Stimulated activated CD8-positive, alpha-beta memory T cell treated with anti-CD3 and anti-CD28 coated beads, Interleukin-4, amount 100 ng/mL, for 4 hours (primary cell): ENCODE measurements around the gene FGF14.

ENCODE experiments used
- DNase-seq, 2 donors: peaks; one replicate each; pipeline ENCODE4 v3.0.0-alpha.2; 2020; ENCODE audit warnings: low read depth in 2 of 2, low spot score in 1 of 2

Gene FGF14

GRCh38 chr13:101739382-101740178, 662.3 kb downstream of the FGF14 start:
- no peak for DNase-seq

GRCh38 chr13:101738336-101738735, 663.5 kb downstream of the FGF14 start:
- DNase-seq: no peak

- DNase-seq: no peak
Measured at GRCh38 chr13:101736566-101736965, 665.3 kb downstream of the FGF14 start.

- DNase-seq: no peak
Measured at GRCh38 chr13:101730420-101731000, 671.3 kb downstream of the FGF14 start.

- no peak for DNase-seq
Measured at GRCh38 chr13:101728615-101729014, 673.2 kb downstream of the FGF14 start.

- no peak for DNase-seq
Measured at GRCh38 chr13:101728021-101728420, 673.8 kb downstream of the FGF14 start.

GRCh38 chr13:101727118-101727517, 674.7 kb downstream of the FGF14 start:
- no peak for DNase-seq

GRCh38 chr13:101726681-101727080, 675.2 kb downstream of the FGF14 start:
- DNase-seq: no peak

GRCh38 chr13:101718496-101718895, 683.4 kb downstream of the FGF14 start:
- no peak for DNase-seq

GRCh38 chr13:101717353-101717752, 684.5 kb downstream of the FGF14 start:
- no peak for DNase-seq

- no peak for DNase-seq
Measured at GRCh38 chr13:101714195-101714594, 687.7 kb downstream of the FGF14 start.

- DNase-seq: no peak
Measured at GRCh38 chr13:101712026-101712348, 689.9 kb downstream of the FGF14 start.

GRCh38 chr13:101711307-101712025, 690.4 kb downstream of the FGF14 start:
- no peak for DNase-seq

GRCh38 chr13:101709952-101710351, 691.9 kb downstream of the FGF14 start:
- DNase-seq: no peak

GRCh38 chr13:101708115-101708514, 693.7 kb downstream of the FGF14 start:
- no peak for DNase-seq

- no peak for DNase-seq
Measured at GRCh38 chr13:101707659-101708058, 694.2 kb downstream of the FGF14 start.

- no peak for DNase-seq
Measured at GRCh38 chr13:101706651-101707050, 695.2 kb downstream of the FGF14 start.

GRCh38 chr13:101703838-101704237, 698.0 kb downstream of the FGF14 start:
- DNase-seq: no peak

GRCh38 chr13:101703081-101703480, 698.8 kb downstream of the FGF14 start:
- no peak for DNase-seq

- DNase-seq: no peak
Measured at GRCh38 chr13:101700598-101700997, 701.2 kb downstream of the FGF14 start.

- no peak for DNase-seq
Measured at GRCh38 chr13:101698400-101698799, 703.4 kb downstream of the FGF14 start.

- DNase-seq: no peak
Measured at GRCh38 chr13:101697745-101698144, 704.1 kb downstream of the FGF14 start.
